GM21447 (cell line): ENCODE data around the gene DNAJC22.
"Not testable (repeated sequence)": the region's sequence is repeated elsewhere in the genome, so short reads cannot be mapped to it uniquely, and the experiment has no call there.

Experiments used
- ATAC-seq: cut with Tn5 transposase; IDR thresholded peaks from one replicate; pipeline ENCODE4 v1.9.1; 2021; ENCODE audit not compliant: unreplicated experiment

DNAJC22 gene

DNA sequence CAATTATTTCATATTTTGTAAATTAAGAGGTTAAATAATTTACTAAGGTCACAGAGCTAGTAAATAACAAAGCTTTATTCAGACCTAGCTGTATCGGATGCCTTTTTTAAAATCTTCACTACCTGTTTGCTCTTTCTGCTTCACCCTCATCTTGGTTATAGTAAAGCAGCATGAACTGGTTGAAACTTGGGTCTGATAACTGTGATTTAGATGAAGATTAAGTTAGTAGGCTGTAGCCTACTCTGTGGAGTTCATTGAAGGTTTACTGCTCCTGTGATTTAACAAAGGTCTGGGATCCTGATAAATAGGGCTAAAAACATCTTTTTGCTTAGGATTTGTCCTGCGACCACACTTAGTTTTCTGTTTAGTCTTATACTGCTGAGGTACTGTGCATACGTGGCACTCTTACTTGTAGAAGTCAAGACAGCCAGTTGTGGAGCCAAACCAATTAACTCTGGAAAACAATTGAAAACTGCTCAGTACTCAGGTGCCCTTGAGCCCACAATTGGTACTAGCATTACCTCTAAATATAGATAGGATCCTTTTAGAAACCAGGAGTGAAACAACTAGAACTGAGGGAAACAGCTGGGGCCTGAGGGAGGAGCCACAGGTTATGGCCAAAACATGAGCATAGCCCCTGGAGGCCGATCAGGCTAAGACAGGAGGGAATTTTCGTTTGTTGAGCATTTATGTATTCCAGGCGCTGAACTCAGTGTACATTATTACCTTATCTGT, 22.9 kb downstream of the DNAJC22 start:
- peak; percentile 52 for ATAC-seq

DNA sequence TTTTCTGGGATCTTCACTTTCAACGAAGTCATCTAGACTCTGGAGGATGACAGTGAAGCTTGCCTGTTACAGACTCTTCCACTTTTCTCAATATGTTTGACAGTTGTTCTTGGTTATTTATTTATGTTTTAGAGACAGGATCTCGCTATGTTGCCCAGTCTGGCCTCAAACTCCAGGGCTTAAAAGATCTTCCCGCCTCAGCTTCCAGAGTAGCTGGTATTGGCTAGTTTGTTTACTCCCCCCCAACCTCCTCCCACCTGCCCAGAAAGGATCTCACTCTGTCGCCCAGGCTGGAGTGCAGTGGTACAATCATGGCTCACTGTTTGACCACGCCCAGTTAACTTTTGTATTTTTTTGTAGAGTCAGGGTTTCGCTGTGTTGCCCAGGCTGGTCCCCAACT, 23.9 kb downstream of the DNAJC22 start:
- ATAC-seq = no peak

DNA sequence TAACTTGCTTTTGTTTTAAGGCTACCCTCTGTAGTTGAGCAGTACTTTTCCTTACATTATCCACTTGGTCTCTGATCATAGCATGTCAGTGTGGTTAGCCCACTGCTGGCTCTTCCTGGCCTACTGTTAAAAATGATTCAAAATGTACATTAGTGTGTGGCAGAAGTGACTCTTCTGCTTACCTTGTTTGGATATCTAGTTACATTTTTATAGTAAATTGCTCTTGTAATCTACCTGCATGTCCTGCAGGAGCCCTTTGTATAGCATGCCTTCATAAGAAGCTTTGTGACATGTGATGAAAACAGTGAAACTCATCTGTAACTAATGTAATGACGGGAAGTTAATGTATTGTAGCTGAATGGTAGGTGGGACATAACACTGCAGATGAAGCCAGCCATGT, 28.7 kb downstream of the DNAJC22 start:
- ATAC-seq = no peak

DNA sequence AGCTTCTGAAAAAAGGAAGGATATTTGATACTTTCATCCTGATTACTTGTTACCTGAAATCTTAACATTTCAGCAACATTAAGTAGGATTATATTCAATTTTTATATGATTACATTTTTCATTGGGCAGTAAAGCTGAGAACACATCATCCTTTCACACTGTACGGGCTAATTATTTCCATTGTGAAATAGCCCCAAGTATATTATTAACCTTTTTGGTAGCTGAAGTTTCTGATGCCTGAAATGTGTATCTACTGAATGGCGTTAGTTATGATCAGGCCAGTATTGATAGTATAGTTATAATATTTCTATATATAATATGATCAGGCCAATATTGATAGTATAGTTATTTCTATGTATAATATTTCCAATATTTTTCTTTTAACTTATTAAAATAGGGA, 30.7 kb downstream of the DNAJC22 start:
- no peak for ATAC-seq

DNA sequence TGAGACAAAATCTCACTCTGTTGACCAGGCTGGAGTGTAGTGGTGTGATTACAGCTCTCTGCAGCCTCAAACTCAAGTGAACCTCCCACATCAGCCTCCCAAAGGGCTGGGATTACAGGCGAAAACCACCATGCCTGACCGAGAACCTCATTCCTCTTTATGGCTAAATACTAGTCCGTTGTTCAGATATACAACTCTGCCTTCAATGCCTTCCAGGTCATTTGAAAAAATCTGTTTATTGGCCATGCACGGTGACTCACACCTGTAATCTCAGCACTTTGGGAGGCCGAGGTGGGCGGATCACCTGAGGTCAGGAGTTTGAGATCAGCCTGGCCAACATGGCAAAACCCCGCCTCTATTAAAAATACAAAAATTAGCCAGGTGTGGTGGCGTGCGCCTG, 33.5 kb downstream of the DNAJC22 start:
- not testable (repeated sequence) for ATAC-seq

DNA sequence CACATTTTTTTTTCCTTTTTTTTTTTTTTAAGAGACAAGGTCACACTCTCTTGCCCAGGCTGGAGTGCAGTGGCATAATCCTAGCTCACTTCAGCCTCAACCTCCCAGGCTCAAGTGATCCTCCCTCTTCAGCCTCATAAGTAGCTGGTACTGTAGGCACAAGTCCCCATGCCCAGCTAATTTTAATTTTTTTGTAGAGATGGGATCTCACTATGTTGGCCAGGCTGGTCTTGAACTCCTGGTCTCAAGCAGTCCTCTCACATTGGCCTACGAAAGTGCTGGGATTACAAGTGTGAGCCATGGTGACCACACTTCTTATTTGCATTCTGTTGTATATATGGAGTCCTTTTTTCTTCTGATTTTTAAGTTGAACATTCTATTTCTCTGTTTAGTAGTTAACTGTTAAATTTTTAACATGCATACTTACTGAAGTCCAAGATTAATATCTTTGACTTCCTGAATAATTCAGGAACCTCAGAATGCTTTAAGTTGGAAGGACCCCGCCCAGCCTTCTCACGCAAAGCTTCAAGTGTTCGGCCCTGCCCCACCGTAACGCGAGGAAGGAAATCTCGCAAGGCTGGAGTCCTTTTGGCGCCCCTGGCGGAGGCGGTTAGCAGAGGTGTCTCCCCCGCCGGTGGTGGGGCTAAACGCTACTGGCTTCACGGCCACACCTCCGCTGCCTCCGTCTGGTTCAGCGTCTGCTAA, 42.1 kb downstream of the DNAJC22 start:
- no peak for ATAC-seq

DNA sequence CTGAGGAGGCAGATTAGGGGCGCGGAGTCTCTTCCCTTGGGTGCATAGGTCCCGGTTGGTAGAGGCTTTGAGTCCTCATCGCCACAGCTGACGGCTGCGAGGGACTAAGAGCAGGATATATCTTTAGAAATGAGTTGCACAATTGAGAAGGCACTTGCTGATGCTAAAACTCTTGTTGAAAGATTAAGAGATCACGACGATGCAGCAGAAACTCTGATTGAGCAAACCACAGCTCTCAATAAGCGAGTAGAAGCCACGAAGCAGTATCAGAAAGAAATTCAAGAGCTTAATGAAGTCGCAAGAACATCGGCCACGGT, 42.7 kb downstream of the DNAJC22 start:
- ATAC-seq = no peak

DNA sequence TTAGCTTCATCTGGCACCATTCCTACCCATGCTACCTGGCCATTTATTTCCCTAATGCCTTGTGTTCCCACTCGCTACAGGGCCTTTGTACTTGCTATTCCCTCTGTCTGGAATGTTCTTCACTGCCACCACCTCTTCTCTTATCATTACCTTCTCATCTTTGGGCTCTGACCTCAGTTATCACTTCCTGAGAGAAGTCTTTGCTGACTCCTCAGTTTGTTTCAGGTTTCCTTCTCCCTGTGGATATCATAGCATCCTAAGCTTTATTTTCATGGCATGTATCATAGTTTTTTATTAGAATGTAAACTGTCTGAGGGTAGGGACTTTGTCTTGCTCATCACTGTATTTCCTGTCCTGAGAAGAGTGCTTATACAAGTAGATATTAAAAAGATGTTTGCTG, 50.3 kb downstream of the DNAJC22 start:
- ATAC-seq = no peak

DNA sequence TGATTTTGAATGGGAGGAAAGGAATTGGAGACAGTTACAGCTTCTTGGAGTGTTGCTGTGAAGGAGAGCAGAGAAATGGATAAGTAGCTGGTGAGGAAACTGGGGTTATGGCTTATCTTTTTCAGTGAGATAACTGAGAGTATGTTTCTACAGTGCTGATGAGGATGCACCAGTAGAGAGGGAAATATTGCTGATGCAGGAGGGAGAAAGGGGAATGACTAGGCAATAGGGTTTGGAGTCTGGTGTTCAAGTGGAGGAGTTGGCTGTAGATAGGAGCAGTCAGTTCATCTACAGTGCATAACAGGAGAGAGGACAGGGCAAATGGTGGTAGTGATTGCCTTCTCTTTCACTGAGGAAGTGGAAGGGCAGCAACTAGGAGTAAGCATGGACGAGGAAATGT, 53.6 kb downstream of the DNAJC22 start:
- no peak for ATAC-seq
